Fibroblast of lung (primary cell): ENCODE results near the gene DCK.

Experiments
- EZH2 ChIP-seq: IDR thresholded peaks from 2 replicates; pipeline ENCODE4 v1.5.1; 2012; ENCODE audit warnings: low read length, control low read depth, mild to moderate bottlenecking; ENCODE audit errors: missing control alignments
- TF ChIP-seq, protein P1 (sequence below), 2 donors: IDR thresholded peaks in 1 of 2; conservative IDR thresholded peaks in 1 of 2; 1 replicate in 1 of 2; 2 replicates in 1 of 2; pipeline ENCODE4 v1.5.1; 2011 to 2012; ENCODE audit warnings: low read length in 2 of 2, control low read depth in 1 of 2, inconsistent platforms in 1 of 2, low read depth in 1 of 2, mild to moderate bottlenecking in 1 of 2

DNA sequence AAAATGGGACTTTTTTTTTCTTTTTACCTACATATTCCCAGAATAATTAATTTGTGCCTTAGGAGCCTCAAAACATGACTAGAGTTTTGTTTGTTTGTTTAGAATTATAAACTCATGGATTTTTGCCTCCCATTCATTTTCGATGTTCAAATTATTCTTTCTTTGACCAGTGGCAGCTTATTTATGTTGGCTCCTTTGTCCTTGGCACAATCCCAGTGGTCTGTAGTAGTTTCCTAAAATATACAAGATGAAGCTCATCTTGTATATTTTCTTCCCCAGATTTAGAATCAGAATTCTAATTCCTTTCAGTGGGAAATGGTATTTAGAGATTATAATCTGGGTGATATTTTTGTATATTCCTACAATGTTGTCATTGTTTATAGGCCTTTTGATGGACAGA is 27.2 kb downstream of the DCK start:
- TF ChIP-seq, protein P1, sequence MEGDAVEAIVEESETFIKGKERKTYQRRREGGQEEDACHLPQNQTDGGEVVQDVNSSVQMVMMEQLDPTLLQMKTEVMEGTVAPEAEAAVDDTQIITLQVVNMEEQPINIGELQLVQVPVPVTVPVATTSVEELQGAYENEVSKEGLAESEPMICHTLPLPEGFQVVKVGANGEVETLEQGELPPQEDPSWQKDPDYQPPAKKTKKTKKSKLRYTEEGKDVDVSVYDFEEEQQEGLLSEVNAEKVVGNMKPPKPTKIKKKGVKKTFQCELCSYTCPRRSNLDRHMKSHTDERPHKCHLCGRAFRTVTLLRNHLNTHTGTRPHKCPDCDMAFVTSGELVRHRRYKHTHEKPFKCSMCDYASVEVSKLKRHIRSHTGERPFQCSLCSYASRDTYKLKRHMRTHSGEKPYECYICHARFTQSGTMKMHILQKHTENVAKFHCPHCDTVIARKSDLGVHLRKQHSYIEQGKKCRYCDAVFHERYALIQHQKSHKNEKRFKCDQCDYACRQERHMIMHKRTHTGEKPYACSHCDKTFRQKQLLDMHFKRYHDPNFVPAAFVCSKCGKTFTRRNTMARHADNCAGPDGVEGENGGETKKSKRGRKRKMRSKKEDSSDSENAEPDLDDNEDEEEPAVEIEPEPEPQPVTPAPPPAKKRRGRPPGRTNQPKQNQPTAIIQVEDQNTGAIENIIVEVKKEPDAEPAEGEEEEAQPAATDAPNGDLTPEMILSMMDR (conservative IDR thresholded peaks at IDR 0.05 in 1 of 2, IDR thresholded peaks at IDR 0.05 in 1 of 2; ENCODE audit: low read depth in 1 of 2, low read length in 2 of 2), result no peak
- no peak for TF ChIP-seq EZH2
